GM13977 (cell line): Measurements from ENCODE around the gene FRA10AC1.

Source experiments
- DNase-seq: peaks from one replicate; pipeline ENCODE4 v3.0.0; 2012; ENCODE audit warnings: low spot score
- CTCF ChIP-seq: IDR thresholded peaks from 2 replicates; pipeline ENCODE4 v1.5.1; 2012; ENCODE audit warnings: mild to moderate bottlenecking, control low read depth; ENCODE audit not compliant: insufficient read depth; ENCODE audit errors: extremely low read depth, missing control alignments
- in situ Hi-C: fragments of 300-500 bp; cut with MboI; formaldehyde crosslinking; loops from one replicate; pipeline ENCODE4 v1.12.0; 2022; ENCODE audit warnings: low sequenced_read_pairs, low pct_unique_long_range_greater_than_20kb, mixed read lengths, inconsistent platforms; ENCODE audit not compliant: unreplicated experiment

Gene FRA10AC1

GRCh38 chr10:93672890-93673289 is 29.5 kb downstream of the FRA10AC1 start:
- in situ Hi-C loops, result no loop called here
- TF ChIP-seq CTCF, result no peak
- no peak for DNase-seq

- DNase-seq, result no peak
- no peak for TF ChIP-seq CTCF
- in situ Hi-C loops, result no loop called here
These were observed 30.2 kb downstream of the FRA10AC1 start for GRCh38 chr10:93672022-93672678.

GRCh38 chr10:93671042-93671441 is 31.4 kb downstream of the FRA10AC1 start:
- in situ Hi-C loops, result no loop called here
- DNase-seq, result no peak

GRCh38 chr10:93670372-93670771 is 32.0 kb downstream of the FRA10AC1 start:
- TF ChIP-seq CTCF, result no peak
- in situ Hi-C loops, result no loop called here
- DNase-seq, result no peak

More at GRCh38 chr10:93671042-93671441, 31.4 kb downstream of the FRA10AC1 start:
- TF ChIP-seq CTCF, result no peak

GRCh38 chr10:93667795-93668194 is 34.6 kb downstream of the FRA10AC1 start:
- in situ Hi-C loops, result no loop called here

GRCh38 chr10:93666030-93666429 is 36.4 kb downstream of the FRA10AC1 start:
- no peak for TF ChIP-seq CTCF
- in situ Hi-C loops, result no loop called here
- DNase-seq, result no peak

More at GRCh38 chr10:93667795-93668194, 34.6 kb downstream of the FRA10AC1 start:
- TF ChIP-seq CTCF, result no peak
- DNase-seq, result no peak
